Stimulated activated CD8-positive, alpha-beta memory T cell treated with anti-CD3 and anti-CD28 coated beads, Interleukin-15, amount 100 ng/mL, for 24 hours (primary cell): ENCODE data around the gene VTI1A.

Source experiments
- DNase-seq: peaks from one replicate; pipeline ENCODE4 v3.0.0-alpha.2; 2020; ENCODE audit warnings: low read depth

The VTI1A gene

GRCh38 chr10:112758961-112759360, 311.9 kb downstream of the VTI1A start:
- no peak for DNase-seq

- no peak for DNase-seq
Observed at GRCh38 chr10:112759496-112759895, 312.5 kb downstream of the VTI1A start.

- DNase-seq = no peak
Observed at GRCh38 chr10:112761256-112761655, 314.2 kb downstream of the VTI1A start.

GRCh38 chr10:112763916-112764520, 317.0 kb downstream of the VTI1A start:
- DNase-seq = no peak

- DNase-seq = no peak
Observed at GRCh38 chr10:112765717-112766235, 318.8 kb downstream of the VTI1A start.

DNA sequence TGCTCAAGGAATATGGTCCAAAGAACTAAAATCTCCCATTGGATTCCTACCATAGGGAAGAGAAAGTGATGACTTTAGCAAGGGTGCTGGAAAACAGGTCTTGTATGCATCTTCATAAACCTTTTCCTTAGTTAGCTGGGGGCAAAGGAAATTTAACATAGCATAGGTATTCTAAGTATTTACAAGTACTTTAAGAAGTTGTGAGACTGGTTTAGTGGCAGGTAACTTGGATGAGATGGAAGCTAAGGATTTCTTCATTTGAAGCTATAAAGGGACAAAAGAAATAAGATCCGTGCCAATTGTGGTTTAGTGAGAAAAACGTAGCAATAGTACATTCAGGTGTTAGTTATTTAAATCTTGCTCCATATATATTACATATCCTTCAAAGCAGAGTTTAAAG, 319.6 kb downstream of the VTI1A start:
- DNase-seq = no peak

DNA sequence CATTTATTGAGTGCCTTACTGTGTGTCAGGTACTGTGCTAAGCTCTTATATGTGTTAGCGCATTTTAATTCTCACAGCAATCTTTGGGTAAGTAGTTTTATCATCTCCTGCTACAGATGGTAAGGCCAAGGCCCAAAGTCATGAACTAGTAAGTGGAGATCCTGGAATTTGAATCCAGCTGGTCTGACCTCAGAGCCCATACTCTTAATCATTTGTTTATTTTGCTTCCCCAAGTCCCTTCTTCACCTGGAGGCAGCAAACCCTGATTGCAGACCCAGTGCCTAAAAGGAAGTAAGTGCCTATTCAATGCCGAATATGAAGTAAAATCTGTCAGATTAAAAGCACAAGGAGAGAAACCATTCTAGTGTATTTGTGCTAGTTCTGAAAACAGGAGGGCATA, 320.1 kb downstream of the VTI1A start:
- DNase-seq = no peak

DNA sequence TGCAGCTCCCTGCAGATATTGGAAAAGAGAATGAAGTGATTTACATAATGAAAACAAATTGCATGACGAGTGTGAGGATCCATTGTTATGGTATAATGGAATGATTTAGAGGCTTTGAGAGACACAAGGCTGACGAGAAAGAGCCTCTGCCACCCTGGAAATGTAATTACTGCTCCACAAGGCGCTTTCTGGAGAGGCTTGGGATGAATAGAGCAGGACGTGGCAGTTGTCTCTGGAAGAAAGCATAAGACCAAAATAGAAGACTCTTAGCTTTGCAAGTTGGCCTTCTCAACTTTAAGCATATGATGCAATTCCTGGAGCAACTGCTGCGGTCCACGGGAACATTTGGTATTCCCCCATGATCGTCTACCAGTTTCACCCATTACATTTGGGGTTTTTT, 321.1 kb downstream of the VTI1A start:
- no peak for DNase-seq

- DNase-seq = no peak
Observed at GRCh38 chr10:112769081-112769480, 322.1 kb downstream of the VTI1A start.

DNA sequence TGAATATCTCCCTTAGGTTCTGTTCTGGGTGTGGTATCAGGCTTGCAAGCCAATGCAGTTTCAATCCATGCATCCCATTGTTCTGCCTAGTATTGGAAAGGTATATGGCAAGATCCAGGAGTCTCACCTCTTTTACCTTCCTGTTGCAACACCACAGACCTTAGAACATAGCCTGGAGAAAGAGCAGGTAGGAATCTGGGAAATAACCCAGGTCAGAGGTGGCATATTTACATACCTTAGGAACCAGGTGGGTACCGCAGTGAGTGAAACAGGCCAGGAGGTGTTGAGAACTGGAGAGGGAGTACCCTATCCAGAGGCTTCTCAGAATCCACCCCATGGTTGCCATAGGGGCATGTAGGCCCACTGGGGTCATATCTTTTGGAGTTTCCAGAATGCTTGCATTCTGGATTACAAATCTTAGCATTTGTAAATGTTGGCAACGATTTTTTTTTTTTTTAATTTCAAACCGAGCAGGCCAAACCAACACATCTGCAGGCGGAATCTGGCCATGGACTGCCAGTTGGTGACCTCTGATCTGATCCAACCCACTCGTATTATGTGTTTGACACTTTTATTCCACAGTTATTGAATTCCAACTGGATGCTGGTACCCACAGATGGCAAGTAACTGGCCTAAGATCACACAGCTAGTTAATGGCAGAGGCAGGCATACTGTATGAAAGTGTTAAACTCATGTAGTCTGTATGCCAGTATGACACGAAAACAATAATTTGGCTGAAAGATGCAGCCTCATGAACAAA, 322.8 kb downstream of the VTI1A start:
- DNase-seq = no peak

- DNase-seq = no peak
Observed at GRCh38 chr10:112771733-112772132, 324.7 kb downstream of the VTI1A start.

DNA sequence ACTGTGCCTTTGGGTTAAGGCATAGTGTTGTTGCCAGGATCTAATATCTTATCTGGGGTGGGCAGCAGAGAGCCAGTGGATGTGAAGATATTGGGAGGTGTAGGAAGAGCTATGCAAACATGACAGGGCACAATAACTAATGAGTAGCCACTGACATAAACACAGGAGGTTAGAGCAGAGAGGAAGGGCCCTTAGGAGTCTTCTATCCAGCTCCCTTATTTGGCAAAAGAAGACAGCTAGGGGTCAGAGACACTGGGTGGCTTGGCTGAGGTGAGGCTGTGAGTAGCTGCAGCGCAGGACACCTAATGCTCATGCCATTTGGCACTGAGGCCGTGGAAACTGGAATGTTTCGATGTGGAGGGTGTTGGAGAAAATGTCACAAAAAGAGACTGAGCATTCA, 326.8 kb downstream of the VTI1A start:
- no peak for DNase-seq

- DNase-seq = no peak
Observed at GRCh38 chr10:112774210-112774609, 327.2 kb downstream of the VTI1A start.

GRCh38 chr10:112774798-112775197, 327.8 kb downstream of the VTI1A start:
- no peak for DNase-seq

GRCh38 chr10:112775381-112775780, 328.4 kb downstream of the VTI1A start:
- DNase-seq = no peak

- DNase-seq = no peak
Observed at GRCh38 chr10:112775892-112776674, 329.1 kb downstream of the VTI1A start.

- no peak for DNase-seq
Observed at GRCh38 chr10:112778579-112778978, 331.6 kb downstream of the VTI1A start.

- DNase-seq = no peak
Observed at GRCh38 chr10:112779025-112779770, 332.2 kb downstream of the VTI1A start.

DNA sequence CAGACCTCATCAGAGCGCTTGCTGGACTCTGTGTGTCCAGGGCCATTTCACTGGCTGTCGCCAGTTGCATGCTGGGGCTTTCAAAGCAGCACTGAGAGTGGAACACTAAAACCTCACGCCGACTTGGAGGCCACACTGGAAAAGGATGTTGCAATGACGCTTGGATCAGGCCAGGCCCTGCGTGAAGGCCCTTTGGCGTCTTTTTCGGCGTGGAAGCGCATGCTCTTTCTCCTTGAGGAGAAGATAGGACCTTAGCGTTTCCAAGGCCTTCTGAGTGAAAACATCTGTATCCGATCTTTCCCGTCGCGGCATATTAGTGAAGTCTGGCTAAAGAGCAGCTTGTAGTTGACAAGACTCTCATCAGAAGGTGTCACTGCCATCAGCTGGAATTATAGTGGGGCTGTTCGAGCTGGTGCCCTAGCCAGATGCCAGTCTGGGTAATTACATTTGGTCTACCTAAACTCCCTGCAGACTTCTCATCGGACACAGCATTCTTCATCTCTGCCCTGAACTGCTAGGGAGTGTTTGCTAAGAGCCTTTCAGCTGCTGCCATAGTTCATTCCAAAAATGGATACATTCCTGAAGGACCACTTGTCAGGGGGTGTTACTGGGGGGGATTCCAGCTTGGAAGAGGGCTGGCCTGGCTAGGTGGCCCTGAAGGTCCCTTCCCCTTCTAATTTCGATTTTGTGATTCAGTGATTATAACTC, 335.3 kb downstream of the VTI1A start:
- no peak for DNase-seq

DNA sequence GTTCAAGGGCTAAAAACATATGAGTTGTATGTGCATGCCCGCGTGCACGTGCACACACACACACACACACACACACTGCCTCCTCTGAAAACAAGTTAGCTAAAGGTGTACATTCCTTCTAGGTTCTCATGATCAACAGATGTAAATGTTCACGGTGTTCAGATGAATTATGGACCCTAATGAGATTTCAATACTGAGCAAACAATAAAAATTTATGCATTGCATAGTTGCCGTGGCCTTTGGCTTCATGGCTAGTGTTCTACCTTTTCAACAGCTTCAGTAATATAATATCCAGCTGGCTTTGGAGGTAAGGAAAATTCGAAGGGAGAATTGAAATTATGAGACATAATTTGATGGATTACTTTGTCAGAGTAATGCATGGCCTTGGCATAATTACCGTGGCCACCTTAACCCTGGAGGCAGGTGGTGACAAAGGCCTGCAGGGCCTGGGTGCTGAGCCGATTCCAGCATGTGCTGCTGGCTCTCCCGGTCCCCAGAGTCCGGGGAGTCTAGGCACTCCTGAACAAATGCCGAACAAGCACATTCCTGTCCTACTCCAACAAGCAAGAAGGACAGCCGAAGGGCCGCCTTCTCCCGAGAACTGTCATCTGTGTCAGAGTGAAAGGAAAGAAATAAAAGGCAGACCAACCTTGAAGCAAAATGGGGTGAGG, 336.5 kb downstream of the VTI1A start:
- DNase-seq = no peak

DNA sequence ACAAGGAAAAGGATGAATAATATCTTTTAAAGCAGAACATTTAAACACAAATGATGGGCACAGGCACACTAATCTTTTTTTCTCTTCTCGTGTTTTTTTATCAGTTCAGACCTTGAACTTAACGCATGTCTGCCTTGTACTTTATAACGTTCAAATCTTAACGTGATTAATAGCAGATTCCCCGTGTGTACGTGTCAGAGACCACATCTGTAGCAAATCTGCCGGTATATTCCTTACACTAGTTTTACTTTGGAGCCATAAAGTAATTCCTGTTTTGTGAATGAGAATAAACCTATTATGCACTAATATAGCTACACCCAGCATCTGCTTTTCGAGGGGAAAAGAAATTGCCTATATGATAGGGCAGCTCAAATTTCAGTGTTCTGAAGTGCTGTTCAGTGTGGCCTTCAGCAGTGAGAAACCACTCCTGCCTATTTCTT, 337.0 kb downstream of the VTI1A start:
- DNase-seq = no peak
